ENCODE measurements around the gene ADM. TPM values are rescaled to one million over a fixed set of nuclear protein-coding genes. Genes with fewer than 3 reads are reported as not detected.
A peak's percentile ranks its signal among the peaks of the same experiment; 100 is the strongest.
"Not testable (repeated sequence)": the region's sequence is repeated elsewhere in the genome, so short reads cannot be mapped to it uniquely, and the experiment has no call there.

ADM gene
- total RNA-seq: 14.2 TPM
- long read RNA-seq, transcript ADM-201 (4 exons, 1,885 nt): major isoform, 12 of 14 reads
- long read RNA-seq, partial matches to known transcripts: 0 of 14 reads
- long read RNA-seq, other reads (novel, unspliced or antisense): 1 of 14 reads

- H3K9me3 ChIP-seq (replicated peaks): no peaks in the 10 kb centered on the region
- peak within 1 kb of the TSS; percentile 82 for H3K4me3 ChIP-seq
- peak; percentile 70 for TF ChIP-seq CTCF (IDR thresholded peaks at IDR 0.05; ENCODE audit: borderline replicate concordance)
- peak within 1 kb of the TSS; percentile 91 for H3K27ac ChIP-seq (replicated peaks)
- intact Hi-C loops (cut with micrococcal nuclease): loop anchor here (5.0 kb wide), 1 partner anchor 97 kb away; no protein-coding TSS in a partner anchor
- H3K27me3 ChIP-seq (ENCODE audit: low read depth): no peaks in the 10 kb centered on the region
- peak; percentile 91 for DNase-seq
- peaks cover 76% of the 10 kb centered on the region for H3K4me1 ChIP-seq
- no peaks in the 10 kb centered on the region for H3K36me3 ChIP-seq
These were observed at the start of gene ADM for GRCh38 chr11:10304495-10305261. ADM (plus strand) TSS chr11:10305073; CDS start chr11:10305701, 628 bp downstream.

GRCh38 chr11:10255388-10256125, 49.3 kb upstream of the ADM start:
- no peaks in the 10 kb centered on the region for H3K27me3 ChIP-seq (ENCODE audit: low read depth)
- H3K27ac ChIP-seq (replicated peaks): no peak overlapping the region
- intact Hi-C loops (cut with micrococcal nuclease): no loop called here
- no peaks in the 10 kb centered on the region for H3K36me3 ChIP-seq
- no peaks in the 10 kb centered on the region for H3K9me3 ChIP-seq (replicated peaks)
- DNase-seq: no peak
- no peak overlapping the region for H3K4me3 ChIP-seq
- TF ChIP-seq CTCF (IDR thresholded peaks at IDR 0.05; ENCODE audit: borderline replicate concordance): no peak
- H3K4me1 ChIP-seq: peaks cover 16% of the 10 kb centered on the region

GRCh38 chr11:10257478-10257877, 47.4 kb upstream of the ADM start:
- no peak for DNase-seq
- no peak for TF ChIP-seq CTCF (IDR thresholded peaks at IDR 0.05; ENCODE audit: borderline replicate concordance)
- no peak overlapping the region for H3K27ac ChIP-seq (replicated peaks)
- intact Hi-C loops (cut with micrococcal nuclease): no loop called here
- H3K4me3 ChIP-seq: no peak overlapping the region
- H3K9me3 ChIP-seq (replicated peaks): no peaks in the 10 kb centered on the region
- no peaks in the 10 kb centered on the region for H3K27me3 ChIP-seq (ENCODE audit: low read depth)
- peaks cover 16% of the 10 kb centered on the region for H3K4me1 ChIP-seq
- no peaks in the 10 kb centered on the region for H3K36me3 ChIP-seq

- intact Hi-C loops (cut with micrococcal nuclease): no loop called here
- no peaks in the 10 kb centered on the region for H3K27me3 ChIP-seq (ENCODE audit: low read depth)
- no peak for DNase-seq
- H3K4me3 ChIP-seq: no peak overlapping the region
- H3K4me1 ChIP-seq: peaks cover 12% of the 10 kb centered on the region
- H3K9me3 ChIP-seq (replicated peaks): no peaks in the 10 kb centered on the region
- no peaks in the 10 kb centered on the region for H3K36me3 ChIP-seq
- no peak overlapping the region for H3K27ac ChIP-seq (replicated peaks)
- no peak for TF ChIP-seq CTCF (IDR thresholded peaks at IDR 0.05; ENCODE audit: borderline replicate concordance)
These were observed 43.1 kb upstream of the ADM start for GRCh38 chr11:10261821-10262220.

- Histone ChIP-seq H3K36me3 (no peaks in the 10 kb centered on the region), H3K9me3 (replicated peaks) (no peaks in the 10 kb centered on the region), H3K4me3 (no peak overlapping the region), H3K4me1 (peaks cover 13% of the 10 kb centered on the region), H3K27ac (replicated peaks) (no peak overlapping the region), H3K27me3 (ENCODE audit: low read depth) (no peaks in the 10 kb centered on the region)
- no peak for TF ChIP-seq CTCF (IDR thresholded peaks at IDR 0.05; ENCODE audit: borderline replicate concordance)
- intact Hi-C loops (cut with micrococcal nuclease): no loop called here
- DNase-seq: no peak
These were observed 40.9 kb upstream of the ADM start for GRCh38 chr11:10263929-10264328.

- intact Hi-C loops (cut with micrococcal nuclease); H3K27ac ChIP-seq (replicated peaks); H3K9me3 ChIP-seq (replicated peaks); DNase-seq; H3K27me3 ChIP-seq (ENCODE audit: low read depth); H3K4me3 ChIP-seq; H3K36me3 ChIP-seq; H3K4me1 ChIP-seq: not testable (repeated sequence)
These were observed 40.2 kb upstream of the ADM start for GRCh38 chr11:10264716-10265115.

Data from left ventricle myocardium inferior (tissue), 1 donor.